ENCODE results near the gene CDC6.
A peak's percentile ranks its signal among the peaks of the same experiment; 100 is the strongest.

The CDC6 gene

GRCh38 chr17:40348562-40349476, 61.1 kb downstream of the CDC6 start:
- POLR2A ChIA-PET: no interaction called here
- CTCF ChIA-PET: interaction anchor here (0.8 to 0.9 kb wide), 2 partner anchors 14 to 45 kb away, joined by 3 to 4 read pairs; no protein-coding TSS in a partner anchor
- no peak for DNase-seq (ENCODE audit: extremely low spot score)
- TF ChIP-seq FOXK2 (IDR thresholded peaks at IDR 0.05) (no peak), L3MBTL2 (conservative IDR thresholded peaks at IDR 0.05) (no peak), CTBP1 (IDR thresholded peaks at IDR 0.05; ENCODE audit: borderline replicate concordance) (no peak), ELF4 (IDR thresholded peaks at IDR 0.05) (no peak), NFRKB (IDR thresholded peaks at IDR 0.05) (no peak), SUZ12 (IDR thresholded peaks at IDR 0.05) (no peak), LEF1 (IDR thresholded peaks at IDR 0.05; ENCODE audit: borderline replicate concordance) (no peak), SP1 (IDR thresholded peaks at IDR 0.05) (no peak), FOXA1 (IDR thresholded peaks at IDR 0.05) (no peak), ARNT (IDR thresholded peaks at IDR 0.05) (no peak), HDGF (IDR thresholded peaks at IDR 0.05; ENCODE audit: borderline replicate concordance) (no peak), TARDBP (IDR thresholded peaks at IDR 0.05) (no peak)

GRCh38 chr17:40349477-40349894, 61.8 kb downstream of the CDC6 start:
- ChIA-PET CTCF (no interaction called here), POLR2A (no interaction called here)
- no peak for DNase-seq (ENCODE audit: extremely low spot score)
- TF ChIP-seq, protein P1, sequence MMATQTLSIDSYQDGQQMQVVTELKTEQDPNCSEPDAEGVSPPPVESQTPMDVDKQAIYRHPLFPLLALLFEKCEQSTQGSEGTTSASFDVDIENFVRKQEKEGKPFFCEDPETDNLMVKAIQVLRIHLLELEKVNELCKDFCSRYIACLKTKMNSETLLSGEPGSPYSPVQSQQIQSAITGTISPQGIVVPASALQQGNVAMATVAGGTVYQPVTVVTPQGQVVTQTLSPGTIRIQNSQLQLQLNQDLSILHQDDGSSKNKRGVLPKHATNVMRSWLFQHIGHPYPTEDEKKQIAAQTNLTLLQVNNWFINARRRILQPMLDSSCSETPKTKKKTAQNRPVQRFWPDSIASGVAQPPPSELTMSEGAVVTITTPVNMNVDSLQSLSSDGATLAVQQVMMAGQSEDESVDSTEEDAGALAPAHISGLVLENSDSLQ (IDR thresholded peaks at IDR 0.05): no peak
- no peak for TF ChIP-seq FOXM1 (IDR thresholded peaks at IDR 0.05; ENCODE audit: borderline replicate concordance)
- no peak for TF ChIP-seq L3MBTL2 (conservative IDR thresholded peaks at IDR 0.05)
- TF ChIP-seq BHLHE40 (IDR thresholded peaks at IDR 0.05; ENCODE audit: borderline replicate concordance): no peak
- TF ChIP-seq FOXA1 (IDR thresholded peaks at IDR 0.05): no peak
- TF ChIP-seq ZNF384 (IDR thresholded peaks at IDR 0.05): no peak
- TF ChIP-seq FOXK2 (IDR thresholded peaks at IDR 0.05): no peak
- no peak for TF ChIP-seq CTBP1 (IDR thresholded peaks at IDR 0.05; ENCODE audit: borderline replicate concordance)
- TF ChIP-seq ELF4 (IDR thresholded peaks at IDR 0.05): no peak
- no peak for TF ChIP-seq HDGF (IDR thresholded peaks at IDR 0.05; ENCODE audit: borderline replicate concordance)
- no peak for TF ChIP-seq TARDBP (IDR thresholded peaks at IDR 0.05)
- TF ChIP-seq NFRKB (IDR thresholded peaks at IDR 0.05): no peak
- TF ChIP-seq ARNT (IDR thresholded peaks at IDR 0.05): no peak
- TF ChIP-seq SUZ12 (IDR thresholded peaks at IDR 0.05): no peak
- no peak for TF ChIP-seq LEF1 (IDR thresholded peaks at IDR 0.05; ENCODE audit: borderline replicate concordance)
- TF ChIP-seq SP1 (IDR thresholded peaks at IDR 0.05): no peak

GRCh38 chr17:40349895-40350688, 62.4 kb downstream of the CDC6 start:
- no peak for DNase-seq (ENCODE audit: extremely low spot score)
- POLR2A ChIA-PET: no interaction called here

GRCh38 chr17:40350689-40351358, 63.1 kb downstream of the CDC6 start:
- POLR2A ChIA-PET: no interaction called here
- TF ChIP-seq LEF1 (IDR thresholded peaks at IDR 0.05; ENCODE audit: borderline replicate concordance) (no peak), ELF4 (IDR thresholded peaks at IDR 0.05) (no peak), TARDBP (IDR thresholded peaks at IDR 0.05) (no peak), ARNT (IDR thresholded peaks at IDR 0.05) (no peak), L3MBTL2 (conservative IDR thresholded peaks at IDR 0.05) (no peak), CTBP1 (IDR thresholded peaks at IDR 0.05; ENCODE audit: borderline replicate concordance) (no peak), ZNF384 (IDR thresholded peaks at IDR 0.05) (no peak), FOXA1 (IDR thresholded peaks at IDR 0.05) (no peak), NFRKB (IDR thresholded peaks at IDR 0.05) (no peak)
- CTCF ChIA-PET: interaction anchor here (1.3 kb wide), 1 partner anchor 48 kb away, joined by 3 read pairs; no protein-coding TSS in a partner anchor
- DNase-seq (ENCODE audit: extremely low spot score): no peak

More at GRCh38 chr17:40349895-40350688, 62.4 kb downstream of the CDC6 start:
- TF ChIP-seq, protein P1 (IDR thresholded peaks at IDR 0.05): peak; percentile 61
- TF ChIP-seq SUZ12 (IDR thresholded peaks at IDR 0.05): no peak
- CTCF ChIA-PET: no interaction called here

GRCh38 chr17:40351359-40352236, 63.9 kb downstream of the CDC6 start:
- TF ChIP-seq HDGF (IDR thresholded peaks at IDR 0.05; ENCODE audit: borderline replicate concordance) (no peak), ELF4 (IDR thresholded peaks at IDR 0.05) (no peak), CTBP1 (IDR thresholded peaks at IDR 0.05; ENCODE audit: borderline replicate concordance) (no peak), ZNF384 (IDR thresholded peaks at IDR 0.05) (no peak)
- ChIA-PET POLR2A (interaction anchor here (1.1 to 1.5 kb wide), 3 partner anchors 8 to 50 kb away, joined by 3 to 4 read pairs (median 3); no protein-coding TSS in a partner anchor), CTCF (interaction anchor here (1.3 kb wide), 1 partner anchor 48 kb away, joined by 3 read pairs; no protein-coding TSS in a partner anchor)
- DNase-seq (ENCODE audit: extremely low spot score): no peak
